GM13977 (cell line): ENCODE data around the gene LYPLA2.
"Not testable (repeated sequence)": the region's sequence is repeated elsewhere in the genome, so short reads cannot be mapped to it uniquely, and the experiment has no call there.

Source experiments
- DNase-seq: peaks from one replicate; pipeline ENCODE4 v3.0.0; 2012; ENCODE audit warnings: low spot score
- CTCF ChIP-seq: IDR thresholded peaks from 2 replicates; pipeline ENCODE4 v1.5.1; 2012; ENCODE audit warnings: mild to moderate bottlenecking, control low read depth; ENCODE audit not compliant: insufficient read depth; ENCODE audit errors: extremely low read depth, missing control alignments
- in situ Hi-C: fragments of 300-500 bp; cut with MboI; formaldehyde crosslinking; loops from one replicate; pipeline ENCODE4 v1.12.0; 2022; ENCODE audit warnings: low sequenced_read_pairs, low pct_unique_long_range_greater_than_20kb, mixed read lengths, inconsistent platforms; ENCODE audit not compliant: unreplicated experiment

LYPLA2 gene

GRCh38 chr1:23801338-23801748 lies 10.4 kb downstream of the LYPLA2 start:
- no peak for DNase-seq

GRCh38 chr1:23801876-23802275 lies 10.9 kb downstream of the LYPLA2 start:
- no peak for DNase-seq
- TF ChIP-seq CTCF = no peak
- in situ Hi-C loops = no loop called here

More at GRCh38 chr1:23801338-23801748, 10.4 kb downstream of the LYPLA2 start:
- in situ Hi-C loops = no loop called here
- TF ChIP-seq CTCF = no peak

GRCh38 chr1:23802809-23803342 lies 11.9 kb downstream of the LYPLA2 start:
- DNase-seq, in situ Hi-C loops: not testable (repeated sequence)

- no peak for TF ChIP-seq CTCF
- DNase-seq = no peak
- in situ Hi-C loops = no loop called here
These were observed 12.7 kb downstream of the LYPLA2 start for GRCh38 chr1:23803674-23804073.

- DNase-seq = no peak
- TF ChIP-seq CTCF = no peak
These were observed 13.4 kb downstream of the LYPLA2 start for GRCh38 chr1:23804183-23804835.

GRCh38 chr1:23805025-23805424 lies 14.1 kb downstream of the LYPLA2 start:
- no peak for DNase-seq
- in situ Hi-C loops = loop anchor here (5.0 kb wide), 1 partner anchor 112 kb away; no protein-coding TSS in a partner anchor
- TF ChIP-seq CTCF = no peak

More at GRCh38 chr1:23804183-23804835, 13.4 kb downstream of the LYPLA2 start:
- in situ Hi-C loops = no loop called here

GRCh38 chr1:23806280-23806679 lies 15.3 kb downstream of the LYPLA2 start:
- TF ChIP-seq CTCF = no peak
- no peak for DNase-seq
- in situ Hi-C loops = loop anchor here (5.0 kb wide), 1 partner anchor 111 kb away; no protein-coding TSS in a partner anchor
